ENCODE measurements around the gene LRRTM4.

- TF ChIP-seq, protein P1, sequence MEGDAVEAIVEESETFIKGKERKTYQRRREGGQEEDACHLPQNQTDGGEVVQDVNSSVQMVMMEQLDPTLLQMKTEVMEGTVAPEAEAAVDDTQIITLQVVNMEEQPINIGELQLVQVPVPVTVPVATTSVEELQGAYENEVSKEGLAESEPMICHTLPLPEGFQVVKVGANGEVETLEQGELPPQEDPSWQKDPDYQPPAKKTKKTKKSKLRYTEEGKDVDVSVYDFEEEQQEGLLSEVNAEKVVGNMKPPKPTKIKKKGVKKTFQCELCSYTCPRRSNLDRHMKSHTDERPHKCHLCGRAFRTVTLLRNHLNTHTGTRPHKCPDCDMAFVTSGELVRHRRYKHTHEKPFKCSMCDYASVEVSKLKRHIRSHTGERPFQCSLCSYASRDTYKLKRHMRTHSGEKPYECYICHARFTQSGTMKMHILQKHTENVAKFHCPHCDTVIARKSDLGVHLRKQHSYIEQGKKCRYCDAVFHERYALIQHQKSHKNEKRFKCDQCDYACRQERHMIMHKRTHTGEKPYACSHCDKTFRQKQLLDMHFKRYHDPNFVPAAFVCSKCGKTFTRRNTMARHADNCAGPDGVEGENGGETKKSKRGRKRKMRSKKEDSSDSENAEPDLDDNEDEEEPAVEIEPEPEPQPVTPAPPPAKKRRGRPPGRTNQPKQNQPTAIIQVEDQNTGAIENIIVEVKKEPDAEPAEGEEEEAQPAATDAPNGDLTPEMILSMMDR (IDR thresholded peaks at IDR 0.05) = no peak
- TF ChIP-seq NRF1 (IDR thresholded peaks at IDR 0.05; ENCODE audit: low read depth, low read length) (no peak), GABPA (IDR thresholded peaks at IDR 0.05; ENCODE audit: low read depth) (no peak), EP300 (IDR thresholded peaks at IDR 0.05; ENCODE audit: borderline replicate concordance in 1 of 2, low read depth in 1 of 2, low read length in 1 of 2) (no peak), PBX3 (IDR thresholded peaks at IDR 0.05) (no peak), TEAD4 (IDR thresholded peaks at IDR 0.05; ENCODE audit: borderline replicate concordance, insufficient read depth) (no peak), RAD21 (IDR thresholded peaks at IDR 0.05; ENCODE audit: low read length) (no peak), POLR2AphosphoS5 (IDR thresholded peaks at IDR 0.05; ENCODE audit: low read depth, low read length) (no peak), SIN3A (IDR thresholded peaks at IDR 0.05; ENCODE audit: borderline replicate concordance, low read depth, low read length) (no peak)
- TF ChIP-seq, protein P2, sequence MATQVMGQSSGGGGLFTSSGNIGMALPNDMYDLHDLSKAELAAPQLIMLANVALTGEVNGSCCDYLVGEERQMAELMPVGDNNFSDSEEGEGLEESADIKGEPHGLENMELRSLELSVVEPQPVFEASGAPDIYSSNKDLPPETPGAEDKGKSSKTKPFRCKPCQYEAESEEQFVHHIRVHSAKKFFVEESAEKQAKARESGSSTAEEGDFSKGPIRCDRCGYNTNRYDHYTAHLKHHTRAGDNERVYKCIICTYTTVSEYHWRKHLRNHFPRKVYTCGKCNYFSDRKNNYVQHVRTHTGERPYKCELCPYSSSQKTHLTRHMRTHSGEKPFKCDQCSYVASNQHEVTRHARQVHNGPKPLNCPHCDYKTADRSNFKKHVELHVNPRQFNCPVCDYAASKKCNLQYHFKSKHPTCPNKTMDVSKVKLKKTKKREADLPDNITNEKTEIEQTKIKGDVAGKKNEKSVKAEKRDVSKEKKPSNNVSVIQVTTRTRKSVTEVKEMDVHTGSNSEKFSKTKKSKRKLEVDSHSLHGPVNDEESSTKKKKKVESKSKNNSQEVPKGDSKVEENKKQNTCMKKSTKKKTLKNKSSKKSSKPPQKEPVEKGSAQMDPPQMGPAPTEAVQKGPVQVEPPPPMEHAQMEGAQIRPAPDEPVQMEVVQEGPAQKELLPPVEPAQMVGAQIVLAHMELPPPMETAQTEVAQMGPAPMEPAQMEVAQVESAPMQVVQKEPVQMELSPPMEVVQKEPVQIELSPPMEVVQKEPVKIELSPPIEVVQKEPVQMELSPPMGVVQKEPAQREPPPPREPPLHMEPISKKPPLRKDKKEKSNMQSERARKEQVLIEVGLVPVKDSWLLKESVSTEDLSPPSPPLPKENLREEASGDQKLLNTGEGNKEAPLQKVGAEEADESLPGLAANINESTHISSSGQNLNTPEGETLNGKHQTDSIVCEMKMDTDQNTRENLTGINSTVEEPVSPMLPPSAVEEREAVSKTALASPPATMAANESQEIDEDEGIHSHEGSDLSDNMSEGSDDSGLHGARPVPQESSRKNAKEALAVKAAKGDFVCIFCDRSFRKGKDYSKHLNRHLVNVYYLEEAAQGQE (IDR thresholded peaks at IDR 0.05; ENCODE audit: low read depth, low read length) = no peak
Measured at GRCh38 chr2:77199411-77199810, 322.8 kb downstream of the LRRTM4 start.

Data from SK-N-SH (cell line).